GM12878 (cell line): ENCODE results near the gene HIPK4.

Experiments
- E2F8 ChIP-seq: fragments of 450-650 bp; IDR thresholded peaks from 2 replicates; pipeline ENCODE4 v1.6.1; 2018; ENCODE audit warnings: mild to moderate bottlenecking, low read depth, moderate library complexity; ENCODE audit not compliant: partially characterized antibody
- EZH2 ChIP-seq: IDR thresholded peaks from 2 replicates; pipeline ENCODE4 v1.6.1; 2012; ENCODE audit warnings: low read depth, mild to moderate bottlenecking, control low read depth, inconsistent platforms, low read length, borderline replicate concordance; ENCODE audit not compliant: control insufficient read depth
- MYC ChIP-seq: IDR thresholded peaks from 2 replicates; pipeline ENCODE4 v1.6.1; 2011; ENCODE audit warnings: mild to moderate bottlenecking, low read length, moderate library complexity, inconsistent platforms; ENCODE audit not compliant: insufficient read depth, insufficient replicate concordance, insufficient read length, severe bottlenecking
- TAF1 ChIP-seq: IDR thresholded peaks from 2 replicates; pipeline ENCODE4 v1.6.1; 2011; ENCODE audit warnings: mild to moderate bottlenecking, low read depth, low read length, borderline replicate concordance
- ZNF207 ChIP-seq: fragments of 450-650 bp; IDR thresholded peaks from 2 replicates; pipeline ENCODE4 v1.6.1; 2014; ENCODE audit warnings: antibody characterized with exemption, mild to moderate bottlenecking, borderline replicate concordance
- TF ChIP-seq, protein P1 (sequence below), 3 experiments: IDR thresholded peaks in 2 of 3; conservative IDR thresholded peaks in 1 of 3; 2 replicates each; pipeline ENCODE4 v1.5.1; 2011; ENCODE audit warnings: low read depth in 3 of 3, low read length in 3 of 3, mild to moderate bottlenecking in 3 of 3, control low read depth in 2 of 3, moderate library complexity in 2 of 3, inconsistent platforms in 1 of 3, mixed read lengths in 1 of 3; ENCODE audit not compliant: control insufficient read depth in 2 of 3, insufficient read depth in 1 of 3; ENCODE audit errors: extremely low read depth in 1 of 3

DNA sequence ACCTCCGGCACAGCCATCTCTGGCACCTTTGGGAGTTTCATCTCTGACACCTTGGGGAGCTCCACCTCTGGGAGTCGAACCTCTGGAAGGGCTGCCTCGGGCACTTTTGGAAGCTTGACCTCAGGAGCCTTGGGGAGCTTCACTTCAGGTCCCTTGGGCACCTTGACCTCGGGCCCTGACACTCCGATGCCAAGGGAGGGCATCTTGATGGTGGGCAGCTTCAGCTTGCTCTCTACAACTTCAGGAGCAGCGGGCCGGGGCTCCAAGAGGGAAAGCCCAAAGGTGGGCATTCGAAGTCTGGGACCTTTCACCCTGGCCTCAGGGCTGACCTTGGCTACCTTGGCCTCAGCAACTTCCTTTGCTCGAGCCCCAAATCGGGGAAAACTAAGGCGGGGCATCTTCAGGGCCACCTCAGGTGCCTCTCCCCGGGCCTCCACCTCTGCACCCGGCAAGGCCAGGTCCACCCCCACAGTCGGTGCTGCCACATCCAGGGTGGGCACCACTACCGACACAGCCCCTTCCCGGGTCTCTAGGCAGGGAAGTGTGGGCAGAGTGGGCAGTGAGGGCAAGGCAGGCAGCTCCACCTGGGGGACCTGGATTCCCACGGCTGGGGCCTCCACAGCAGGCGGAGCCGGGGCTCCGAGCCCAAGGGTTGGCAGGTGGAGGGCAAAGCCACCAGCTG is 7.0 kb upstream of the HIPK4 start:
- no peak for TF ChIP-seq MYC
- TF ChIP-seq, protein P1, sequence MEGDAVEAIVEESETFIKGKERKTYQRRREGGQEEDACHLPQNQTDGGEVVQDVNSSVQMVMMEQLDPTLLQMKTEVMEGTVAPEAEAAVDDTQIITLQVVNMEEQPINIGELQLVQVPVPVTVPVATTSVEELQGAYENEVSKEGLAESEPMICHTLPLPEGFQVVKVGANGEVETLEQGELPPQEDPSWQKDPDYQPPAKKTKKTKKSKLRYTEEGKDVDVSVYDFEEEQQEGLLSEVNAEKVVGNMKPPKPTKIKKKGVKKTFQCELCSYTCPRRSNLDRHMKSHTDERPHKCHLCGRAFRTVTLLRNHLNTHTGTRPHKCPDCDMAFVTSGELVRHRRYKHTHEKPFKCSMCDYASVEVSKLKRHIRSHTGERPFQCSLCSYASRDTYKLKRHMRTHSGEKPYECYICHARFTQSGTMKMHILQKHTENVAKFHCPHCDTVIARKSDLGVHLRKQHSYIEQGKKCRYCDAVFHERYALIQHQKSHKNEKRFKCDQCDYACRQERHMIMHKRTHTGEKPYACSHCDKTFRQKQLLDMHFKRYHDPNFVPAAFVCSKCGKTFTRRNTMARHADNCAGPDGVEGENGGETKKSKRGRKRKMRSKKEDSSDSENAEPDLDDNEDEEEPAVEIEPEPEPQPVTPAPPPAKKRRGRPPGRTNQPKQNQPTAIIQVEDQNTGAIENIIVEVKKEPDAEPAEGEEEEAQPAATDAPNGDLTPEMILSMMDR (IDR thresholded peaks at IDR 0.05 in 2 of 3, conservative IDR thresholded peaks at IDR 0.05 in 1 of 3; ENCODE audit: control insufficient read depth in 2 of 3, extremely low read depth in 1 of 3, insufficient read depth in 1 of 3, low read depth in 3 of 3, low read length in 3 of 3), result no peak
- TF ChIP-seq E2F8, result no peak
- no peak for TF ChIP-seq EZH2
- TF ChIP-seq ZNF207, result no peak
- TF ChIP-seq TAF1, result no peak
